ELF-1 (cell line): ENCODE data around the gene TRABD.
A peak's percentile ranks its signal among the peaks of the same experiment; 100 is the strongest.
"Not testable (repeated sequence)": the region's sequence is repeated elsewhere in the genome, so short reads cannot be mapped to it uniquely, and the experiment has no call there.

Experiments
- DNase-seq: peaks from one replicate; pipeline ENCODE4 v3.0.0-alpha.2; 2016; ENCODE audit warnings: low read depth, low spot score

TRABD gene

DNA sequence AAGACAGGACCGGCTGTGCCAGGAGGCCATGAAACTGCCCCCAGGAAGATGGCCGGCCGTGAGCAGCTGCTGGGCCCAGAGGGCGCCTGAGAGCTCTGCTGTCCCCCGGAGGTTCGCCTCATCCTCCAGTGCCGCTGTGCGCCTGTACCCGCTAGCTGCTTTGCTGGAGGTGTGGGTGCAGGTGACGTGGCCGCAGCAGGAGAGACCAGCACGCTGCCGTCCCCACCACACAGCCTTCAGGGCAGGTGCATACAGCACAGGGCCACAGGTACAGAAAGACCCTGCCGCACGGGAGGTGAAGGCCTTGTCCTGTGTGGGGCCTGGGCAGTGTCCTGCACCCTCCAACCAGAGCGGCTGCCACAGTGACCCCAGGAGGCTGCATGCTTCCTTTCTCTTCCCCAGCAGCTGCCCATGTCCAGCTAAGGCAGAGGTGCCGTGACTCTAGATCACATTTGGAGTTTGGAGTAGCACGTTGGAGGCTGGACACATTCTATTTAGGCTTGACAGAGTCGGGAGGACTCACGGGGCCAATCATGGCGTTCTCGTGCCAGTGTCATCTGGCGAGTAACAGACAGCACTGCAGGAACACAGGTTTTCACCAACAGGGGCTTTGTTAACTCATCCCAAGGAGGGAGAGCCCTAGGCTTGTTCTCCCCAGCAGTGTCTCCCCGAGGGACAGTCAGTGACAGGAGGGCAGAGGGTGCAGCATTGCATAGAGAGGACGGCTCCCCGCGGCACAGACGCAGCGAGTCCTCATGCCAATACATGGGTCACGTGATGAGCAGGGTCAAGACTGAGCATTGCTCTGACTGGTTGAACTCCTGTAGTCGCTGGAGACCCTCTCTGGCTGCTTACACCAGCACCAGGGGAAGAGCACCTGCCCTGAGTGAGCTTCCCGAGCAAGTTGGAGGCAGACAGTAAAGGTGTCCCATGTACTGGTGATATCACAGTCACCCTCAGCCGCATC lies 33.9 kb upstream of the TRABD start:
- no peak for DNase-seq

DNA sequence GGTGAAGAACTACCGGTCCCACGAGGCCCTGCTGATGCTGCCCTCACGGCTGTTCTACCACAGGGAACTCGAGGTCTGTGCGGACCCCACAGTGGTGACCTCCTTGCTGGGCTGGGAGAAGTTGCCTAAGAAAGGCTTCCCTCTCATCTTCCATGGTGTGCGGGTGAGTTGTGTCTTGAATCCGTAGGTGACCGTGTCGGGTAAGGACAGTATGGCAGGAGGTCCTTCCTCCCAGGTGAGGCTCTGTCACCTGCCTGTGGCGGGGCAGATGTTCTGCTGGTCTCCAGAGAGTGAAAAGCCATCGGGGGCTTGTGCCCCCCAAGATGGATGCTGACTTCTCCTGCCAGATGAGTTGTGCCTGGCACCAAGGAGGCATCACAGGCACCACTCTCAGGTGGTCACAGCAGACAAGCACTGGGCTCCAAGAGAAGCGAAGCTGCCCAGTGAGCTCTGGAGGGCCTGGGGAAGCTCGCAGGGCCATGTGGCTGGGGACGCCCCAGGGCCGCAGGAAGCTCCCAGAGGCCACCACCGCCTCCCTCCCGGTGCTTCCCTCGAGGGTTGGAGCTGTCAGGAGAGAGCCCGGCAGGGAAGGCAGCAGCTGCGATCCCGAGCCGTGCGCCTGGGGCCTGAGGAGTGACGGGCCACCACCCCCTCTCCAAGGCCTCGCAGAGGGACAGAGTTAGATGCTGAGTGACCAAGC lies 32.5 kb upstream of the TRABD start:
- no peak for DNase-seq

DNA sequence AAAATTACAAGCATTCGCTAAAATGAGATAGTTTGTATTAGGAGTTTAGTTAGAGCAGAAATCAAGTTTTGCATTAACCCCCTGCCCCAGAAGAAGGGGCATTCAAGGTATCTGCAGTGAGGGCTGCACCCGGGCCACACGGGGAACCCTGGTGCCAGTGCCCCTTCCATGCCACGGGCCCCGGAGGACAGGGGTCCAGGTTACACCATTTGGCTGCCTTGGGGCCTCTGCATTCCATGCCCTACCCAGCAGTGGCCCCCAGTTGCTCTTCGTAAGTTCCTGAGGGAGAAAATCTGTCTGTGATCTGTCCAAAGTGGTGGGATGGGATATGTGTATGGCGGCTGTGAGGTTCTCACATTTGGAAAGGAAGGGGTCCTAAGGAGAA lies 32.0 kb upstream of the TRABD start:
- no peak for DNase-seq

DNA sequence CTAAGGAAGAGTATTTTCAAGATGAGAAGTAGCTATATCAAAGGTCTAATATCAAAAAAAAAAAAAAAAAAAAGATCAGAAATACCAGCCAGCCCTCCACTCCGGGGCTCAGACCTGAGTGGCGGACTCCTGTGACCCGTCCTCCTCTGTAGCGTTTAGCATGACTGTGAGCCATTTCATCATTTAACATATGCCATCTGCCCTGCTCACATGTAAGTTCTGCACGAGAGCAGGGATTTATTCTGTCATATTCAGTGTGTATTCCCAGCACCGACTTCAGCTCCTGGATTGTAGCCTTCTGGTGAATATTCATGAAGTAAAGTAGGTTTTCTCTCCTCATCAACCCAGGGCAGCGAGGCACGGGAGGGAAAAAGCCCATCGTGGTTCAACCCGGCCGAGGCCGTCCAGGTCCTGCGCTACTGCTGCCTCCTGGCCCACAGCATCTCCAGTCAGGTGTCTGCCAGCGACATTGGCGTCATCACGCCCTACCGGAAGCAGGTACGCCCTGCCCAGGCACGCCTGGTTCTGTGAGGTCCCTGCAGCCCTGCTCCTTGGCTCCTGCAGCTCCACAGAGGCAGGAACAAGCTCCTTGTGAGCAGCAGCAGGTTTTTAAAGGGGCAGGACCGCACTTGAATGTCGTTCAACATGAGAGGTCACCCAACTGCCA lies 27.9 kb upstream of the TRABD start:
- DNase-seq = no peak

- no peak for DNase-seq
These were observed 24.8 kb upstream of the TRABD start for GRCh38 chr22:50160947-50161346.

- DNase-seq = no peak
These were observed 24.0 kb upstream of the TRABD start for GRCh38 chr22:50161508-50162390.

DNA sequence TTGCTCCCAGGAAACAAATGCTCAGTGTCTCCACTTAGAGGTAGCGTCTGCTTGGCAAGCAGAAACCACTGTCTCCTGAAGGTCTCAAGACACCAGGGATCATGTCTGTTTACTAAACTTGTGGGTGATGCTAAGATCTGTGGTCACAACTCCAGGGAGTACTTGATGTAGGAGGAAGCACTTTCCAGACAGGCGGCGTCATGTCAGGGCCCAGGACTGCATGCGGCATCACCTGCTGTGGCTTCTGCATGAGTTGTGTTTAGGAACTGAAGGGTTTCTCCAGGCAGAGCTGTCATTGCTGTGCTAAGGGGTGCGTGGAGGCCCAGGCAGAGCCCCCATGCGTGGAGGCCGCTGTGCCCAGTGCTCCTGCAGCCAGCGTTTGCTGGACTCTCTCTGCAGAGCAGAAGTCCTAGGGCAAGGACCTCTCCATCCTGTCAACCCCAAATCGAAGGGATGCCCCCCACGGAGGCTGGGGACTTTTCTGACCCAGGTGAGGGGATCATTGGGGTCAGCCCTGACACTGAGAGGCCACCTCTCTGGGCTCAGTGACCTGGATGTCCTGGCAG lies 23.2 kb upstream of the TRABD start:
- DNase-seq = no peak

DNA sequence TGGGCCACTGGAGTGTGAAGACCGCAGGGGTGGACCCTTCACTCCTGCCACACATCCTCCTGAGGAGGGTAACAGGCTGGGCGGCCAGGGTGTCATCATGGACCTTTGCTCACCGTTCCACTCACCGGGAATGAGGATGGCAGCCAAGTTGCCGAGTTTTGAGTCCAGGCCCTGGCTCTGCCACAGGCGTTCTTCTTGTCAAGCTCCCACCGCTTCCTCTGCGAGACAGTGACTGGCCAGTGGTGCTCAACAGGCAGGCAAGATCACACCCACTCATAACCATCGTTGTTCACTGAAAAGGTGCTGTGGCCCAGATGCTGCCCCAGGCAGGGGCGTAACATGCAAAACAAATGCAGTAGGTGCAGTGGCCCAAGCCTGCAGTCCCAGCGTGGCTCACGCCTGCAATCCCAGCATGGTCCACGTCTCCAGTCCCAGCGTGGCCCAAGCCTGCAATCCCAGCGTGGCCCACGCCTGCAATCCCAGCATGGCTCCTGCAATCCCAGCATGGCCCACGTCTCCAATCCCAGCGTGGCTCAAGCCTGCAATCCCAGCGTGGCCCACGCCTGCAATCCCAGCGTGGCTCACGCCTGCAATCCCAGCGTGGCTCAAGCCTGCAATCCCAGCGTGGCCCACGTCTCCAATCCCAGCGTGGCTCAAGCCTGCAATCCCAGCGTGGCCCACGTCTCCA lies 20.1 kb upstream of the TRABD start:
- DNase-seq = no peak

DNA sequence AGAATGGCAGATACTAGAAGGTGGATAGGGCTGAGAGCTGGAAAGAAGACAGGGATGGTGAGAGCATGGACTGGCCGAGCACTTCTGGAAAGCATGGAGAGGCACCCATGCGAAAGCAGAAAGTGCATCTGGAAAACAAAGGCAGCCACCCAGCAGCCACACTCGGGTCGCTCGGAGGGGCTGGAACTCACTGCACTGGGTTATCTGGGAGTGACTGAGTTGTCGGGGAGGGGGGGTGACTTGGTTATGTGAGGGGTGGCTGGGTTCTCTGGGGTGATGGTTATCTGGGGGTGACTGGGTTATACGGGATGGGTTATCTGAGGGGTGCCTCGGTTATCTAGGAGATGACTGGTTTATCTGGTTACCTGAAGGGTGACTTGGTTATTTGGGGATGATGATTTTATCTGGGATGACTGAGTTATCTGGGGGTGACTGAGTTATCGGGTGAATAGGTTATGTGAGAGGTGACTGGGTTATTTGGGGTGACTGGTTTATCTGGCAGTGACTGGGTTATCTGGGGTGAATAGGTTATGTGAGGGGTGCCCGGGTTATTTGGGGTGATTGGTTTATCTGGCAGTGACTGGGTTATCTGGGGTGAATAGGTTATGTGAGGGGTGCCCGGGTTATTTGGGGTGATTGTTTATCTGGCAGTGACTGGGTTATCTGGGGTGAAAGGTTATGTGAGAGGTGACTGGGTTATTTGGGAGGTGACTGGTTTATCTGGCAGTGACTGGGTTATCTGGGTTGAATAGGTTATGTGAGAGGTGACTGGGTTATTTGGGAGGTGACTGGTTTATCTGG lies 17.8 kb upstream of the TRABD start:
- no peak for DNase-seq

DNA sequence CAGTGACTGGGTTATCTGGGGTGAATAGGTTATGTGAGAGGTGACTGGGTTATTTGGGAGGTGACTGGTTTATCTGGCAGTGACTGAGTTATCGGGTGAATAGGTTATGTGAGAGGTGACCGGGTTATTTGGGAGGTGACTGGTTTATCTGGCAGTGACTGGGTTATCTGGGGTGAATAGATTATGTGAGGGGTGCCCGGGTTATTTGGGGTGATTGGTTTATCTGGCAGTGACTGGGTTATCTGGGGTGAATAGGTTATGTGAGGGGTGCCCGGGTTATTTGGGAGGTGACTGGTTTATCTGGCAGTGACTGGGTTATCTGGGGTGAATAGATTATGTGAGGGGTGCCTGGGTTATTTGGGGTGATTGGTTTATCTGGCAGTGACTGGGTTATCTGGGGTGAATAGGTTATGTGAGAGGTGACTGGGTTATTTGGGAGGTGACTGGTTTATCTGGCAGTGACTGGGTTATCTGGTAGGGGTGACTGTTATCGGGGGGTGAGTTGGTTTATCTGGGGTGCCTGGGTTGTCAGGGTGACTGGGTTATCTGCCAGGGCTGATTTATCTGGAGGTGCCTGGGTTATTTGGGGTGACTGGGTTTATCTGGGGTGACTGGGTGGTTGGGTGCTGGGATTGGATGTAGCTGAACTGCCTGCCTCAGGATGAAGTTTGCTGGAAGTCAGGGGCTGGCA lies 17.1 kb upstream of the TRABD start:
- DNase-seq = not testable (repeated sequence)

DNA sequence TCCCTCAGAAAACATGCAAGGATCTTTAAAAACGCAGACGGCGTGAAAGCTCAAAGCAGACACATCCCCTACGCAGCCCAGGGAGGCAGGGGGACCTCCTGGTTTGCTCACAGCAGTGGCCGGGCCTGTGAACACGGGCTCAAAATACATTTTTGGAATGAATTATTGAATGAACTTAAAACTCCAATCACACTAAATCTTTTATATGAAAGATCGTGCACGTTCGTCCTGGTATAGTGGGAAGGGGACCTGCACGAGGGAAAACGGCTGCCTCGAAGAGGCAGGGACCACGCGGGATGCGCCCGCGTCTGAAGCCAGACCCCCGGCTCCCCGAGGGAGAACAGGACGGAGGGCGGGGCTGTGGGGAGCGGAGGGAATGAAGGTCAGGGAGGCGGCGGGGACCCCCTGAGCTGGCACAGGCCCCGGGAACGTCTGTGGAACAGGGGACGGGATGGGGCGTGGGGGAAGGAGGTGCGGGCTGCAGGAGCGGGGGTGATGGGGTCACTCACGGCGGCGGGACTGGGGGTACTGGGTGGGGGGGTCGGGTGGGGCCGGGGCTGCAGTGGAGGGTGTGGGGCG lies 16.4 kb upstream of the TRABD start:
- no peak for DNase-seq

GRCh38 chr22:50169774-50170341 lies 15.9 kb upstream of the TRABD start:
- DNase-seq = no peak

GRCh38 chr22:50170453-50171318 lies 15.0 kb upstream of the TRABD start, which contains the start of gene PANX2:
TSS of gene PANX2 (plus strand) at chr22:50170731. CDS start at chr22:50170731, 0 bp downstream.
- peak; percentile 16 for DNase-seq

GRCh38 chr22:50171319-50171964 lies 14.3 kb upstream of the TRABD start:
- no peak for DNase-seq

DNA sequence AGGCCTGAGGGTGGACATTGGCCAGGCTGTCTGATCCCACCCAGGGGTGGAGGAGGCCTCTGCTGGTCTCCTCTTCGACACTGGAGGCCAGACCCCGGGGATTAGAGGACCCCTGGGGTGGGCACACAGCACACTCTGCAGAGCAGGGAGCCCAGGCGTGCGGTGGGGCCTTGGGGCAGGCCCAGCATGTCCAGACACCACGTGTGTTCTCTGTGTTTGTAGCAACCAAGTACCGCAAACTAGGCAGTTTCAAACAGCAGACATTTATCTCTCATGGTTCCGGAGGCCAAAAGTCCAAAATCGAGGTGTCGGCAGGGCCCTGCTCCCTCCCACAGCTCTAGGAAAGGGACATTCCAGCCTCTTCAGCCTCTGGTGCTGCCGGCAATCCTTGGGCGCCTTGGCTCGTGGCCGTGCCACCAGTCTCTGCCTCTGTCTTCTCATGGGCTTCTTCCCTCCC lies 13.7 kb upstream of the TRABD start:
- DNase-seq = no peak

DNA sequence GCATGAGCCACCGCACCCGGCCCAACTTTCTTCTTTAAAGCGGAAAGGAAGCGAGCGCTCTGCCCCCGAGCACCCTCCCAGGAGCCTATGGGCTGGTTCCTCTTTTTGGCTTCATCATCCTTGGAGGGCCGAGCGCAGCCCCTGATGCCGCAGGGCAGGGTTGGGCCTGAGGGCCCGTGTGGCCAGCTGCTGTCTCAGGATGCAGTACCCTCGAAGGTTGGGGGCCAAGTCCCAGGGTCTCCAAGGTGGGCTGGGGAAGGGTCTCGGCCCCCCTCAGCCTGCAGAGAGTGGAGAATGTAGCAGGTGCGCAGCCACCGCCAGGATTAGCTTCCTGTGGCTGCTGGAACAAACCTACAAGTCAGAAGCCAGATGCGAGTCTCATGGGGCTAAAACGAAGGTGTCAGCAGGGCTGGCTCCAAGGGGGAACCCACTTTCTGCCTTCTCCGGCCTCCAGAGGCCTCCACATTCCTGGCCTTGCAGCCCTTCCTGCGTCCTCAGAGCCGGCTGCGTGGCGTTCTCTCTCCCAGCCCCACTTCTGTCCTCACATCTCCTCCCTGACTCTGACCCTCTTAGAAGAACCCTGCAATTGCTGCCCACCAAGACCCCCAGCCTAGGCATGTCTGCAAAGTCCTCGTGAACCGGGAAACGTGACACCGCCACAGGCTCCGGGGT lies 12.3 kb upstream of the TRABD start:
- no peak for DNase-seq
